Occipital lobe (tissue), 2 donors: ENCODE data around the gene MYO15B. TPM values are rescaled to one million over a fixed set of nuclear protein-coding genes. Genes with fewer than 3 reads are reported as not detected.

Experiments
- DNase-seq: peaks from one replicate; lab custom pipeline; 2025; lab: John Stamatoyannopoulos, UW
- total RNA-seq: library from RNA; depleted of rRNA; stranded (reverse); fragments of >200 nt; gene quantifications from one replicate; pipeline ENCODE4 v1.2.3, GENCODE V29; 2014

MYO15B gene
- total RNA-seq, 1 donor from 2014 or later, result 15.9 TPM

- no peak for DNase-seq
Observed at GRCh38 chr17:75638893-75639292, 51.3 kb downstream of the MYO15B start.

- no peak for DNase-seq
Observed at GRCh38 chr17:75639327-75639726, 51.7 kb downstream of the MYO15B start.

- DNase-seq, result no peak
Observed at GRCh38 chr17:75639771-75640555, 52.4 kb downstream of the MYO15B start.

GRCh38 chr17:75640556-75641119, 53.0 kb downstream of the MYO15B start:
- no peak for DNase-seq

GRCh38 chr17:75641343-75641742, 53.7 kb downstream of the MYO15B start:
- no peak for DNase-seq

- no peak for DNase-seq
Observed at GRCh38 chr17:75642182-75642783, 54.7 kb downstream of the MYO15B start.

GRCh38 chr17:75642784-75643642, 55.4 kb downstream of the MYO15B start:
- no peak for DNase-seq

GRCh38 chr17:75643643-75644017, 56.0 kb downstream of the MYO15B start:
- no peak for DNase-seq

DNA sequence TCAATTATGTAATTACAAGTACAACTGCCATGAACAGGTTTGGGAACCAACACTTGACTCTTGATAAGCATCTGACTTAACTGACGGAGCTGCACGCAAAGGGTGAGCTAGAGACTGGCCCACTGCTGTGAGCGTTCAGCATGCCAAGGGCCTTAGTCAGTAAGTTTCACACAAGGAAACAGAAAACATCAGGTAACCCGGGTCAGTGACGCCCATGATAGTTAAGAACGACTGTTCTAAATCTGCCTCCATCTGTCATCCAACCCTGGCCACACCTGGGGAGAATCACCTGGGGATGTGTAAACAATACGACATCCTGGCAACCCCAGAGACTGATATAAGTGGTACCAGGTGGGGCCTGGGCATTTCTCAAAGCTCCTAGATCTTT, 57.9 kb downstream of the MYO15B start:
- no peak for DNase-seq

DNA sequence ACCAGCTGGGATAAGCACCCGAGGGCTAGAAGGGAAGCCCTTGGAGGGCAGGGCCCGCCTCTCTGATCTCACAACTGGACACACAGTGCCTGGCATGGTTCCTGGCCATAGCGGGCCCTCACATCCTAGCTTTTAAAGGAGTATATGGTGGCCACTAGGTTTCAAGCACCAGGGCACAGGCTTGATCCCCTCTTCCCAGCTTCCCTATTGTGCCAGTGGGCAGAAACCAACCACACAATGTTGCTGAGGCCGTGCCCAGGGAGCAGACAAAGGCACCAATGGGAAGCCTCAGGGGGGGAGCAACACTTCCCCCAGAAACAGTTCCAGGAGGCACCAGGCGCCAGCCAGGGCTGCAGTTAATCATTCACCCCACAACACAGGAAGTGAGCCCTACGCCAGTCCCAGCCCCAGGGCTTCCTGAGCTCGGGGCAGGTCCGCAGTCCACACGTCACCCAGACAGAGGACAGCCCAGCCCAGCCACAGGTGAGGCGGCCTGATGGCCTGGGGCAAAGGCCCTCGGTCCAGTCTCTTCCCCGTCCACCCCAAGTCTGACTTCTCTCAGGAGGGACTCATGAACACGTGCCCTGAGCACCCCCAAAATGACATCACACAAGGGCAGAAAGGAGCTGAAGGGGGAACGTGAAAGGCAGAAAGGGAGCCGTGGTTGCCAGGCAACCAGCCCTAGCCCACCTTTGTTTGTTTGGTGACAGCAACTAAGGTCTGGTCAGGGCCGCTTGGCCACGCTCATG, 58.5 kb downstream of the MYO15B start:
- DNase-seq, result peak; percentile 67

- DNase-seq, result no peak
Observed at GRCh38 chr17:75646638-75646992, 59.0 kb downstream of the MYO15B start.

- no peak for DNase-seq
Observed at GRCh38 chr17:75647061-75647460, 59.5 kb downstream of the MYO15B start.

DNA sequence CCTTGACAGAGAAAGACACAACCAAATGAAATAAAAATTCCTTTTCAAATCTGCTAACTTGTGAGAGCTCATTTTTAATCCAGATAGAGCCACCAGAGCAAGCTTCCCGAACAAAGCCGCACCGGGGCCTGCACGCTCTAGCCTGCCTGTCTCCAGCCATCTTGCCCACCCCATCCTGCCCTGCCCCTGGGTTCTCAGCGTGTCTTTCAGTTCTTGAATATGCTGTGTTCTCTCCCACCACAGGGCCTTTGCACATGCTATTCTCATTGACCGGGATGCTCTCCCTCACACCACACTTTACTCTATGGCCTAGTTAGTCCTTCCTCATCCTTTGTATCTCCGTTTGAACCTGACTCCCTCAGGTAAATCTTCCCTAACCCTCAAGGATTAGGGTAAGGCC, 60.3 kb downstream of the MYO15B start:
- DNase-seq, result no peak

DNA sequence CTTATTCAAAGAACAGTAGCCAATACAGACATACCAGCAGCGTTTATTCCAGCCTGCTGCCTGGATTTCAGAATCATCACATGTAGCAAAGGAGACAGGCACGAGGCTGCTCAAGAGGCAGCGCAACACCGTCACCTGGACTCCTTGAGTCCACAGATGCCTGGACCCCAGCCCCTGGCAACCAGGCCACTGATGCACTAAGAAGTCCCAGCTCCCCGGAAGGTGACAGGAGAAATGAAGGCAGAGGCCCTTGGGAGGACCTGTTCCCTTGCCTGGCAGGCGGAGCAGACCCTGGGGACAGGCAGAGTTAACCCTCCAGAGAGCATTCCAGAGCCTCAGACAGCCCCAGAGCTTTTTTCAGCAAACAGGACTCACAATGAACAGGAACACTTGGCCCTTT, 62.1 kb downstream of the MYO15B start:
- no peak for DNase-seq

- no peak for DNase-seq
Observed at GRCh38 chr17:75650874-75651273, 63.3 kb downstream of the MYO15B start.

DNA sequence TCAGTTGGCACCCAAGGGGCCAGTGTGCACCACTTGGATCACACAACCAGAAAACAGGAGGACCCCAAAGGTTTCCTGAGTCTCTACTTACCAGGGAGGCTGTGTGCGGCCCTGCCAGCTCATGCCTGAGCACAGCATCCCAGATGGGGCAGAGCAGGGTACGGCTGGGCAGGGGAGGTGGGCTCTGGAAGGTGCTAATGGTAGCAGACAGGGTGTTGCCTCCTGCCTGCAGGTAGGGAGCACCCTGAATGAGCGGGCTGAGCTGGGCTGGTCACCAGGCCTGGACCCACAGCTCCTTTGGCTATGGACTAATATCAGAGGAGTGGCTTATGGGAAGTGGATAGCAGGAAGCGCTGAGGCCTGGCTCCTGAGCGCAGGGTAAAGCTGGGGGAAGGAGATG, 64.7 kb downstream of the MYO15B start:
- no peak for DNase-seq

- DNase-seq, result no peak
Observed at GRCh38 chr17:75652934-75653549, 65.4 kb downstream of the MYO15B start.

DNA sequence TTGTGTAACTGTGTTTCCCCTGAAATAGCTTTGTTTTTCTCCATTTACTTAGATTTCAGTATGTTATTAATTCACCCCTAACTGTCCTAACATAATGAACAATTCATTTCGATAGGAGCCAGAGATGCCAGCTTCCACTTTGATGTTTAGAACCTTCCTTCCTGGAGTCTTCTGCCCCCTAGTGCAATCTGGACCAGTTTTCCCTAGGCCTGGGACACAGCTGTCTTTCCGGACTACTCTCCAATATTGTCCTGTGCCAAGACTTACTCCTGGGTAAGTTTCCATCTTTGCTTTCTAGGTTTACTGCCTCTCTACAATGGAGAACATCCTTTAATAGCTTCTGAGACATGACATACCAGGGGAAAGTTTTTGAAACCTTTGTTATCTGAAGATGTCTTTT, 66.6 kb downstream of the MYO15B start:
- no peak for DNase-seq

GRCh38 chr17:75658237-75658636, 70.6 kb downstream of the MYO15B start:
- no peak for DNase-seq

GRCh38 chr17:75661531-75661930, 73.9 kb downstream of the MYO15B start:
- DNase-seq, result no peak

- DNase-seq, result no peak
Observed at GRCh38 chr17:75662511-75662910, 74.9 kb downstream of the MYO15B start.
